Measurements from ENCODE around the gene ATPAF2.

ATPAF2 gene

GRCh38 chr17:18008496-18009268 lies 30.3 kb downstream of the ATPAF2 start:
- TF ChIP-seq TCF12 (IDR thresholded peaks at IDR 0.05; ENCODE audit: low read depth) (no peak), ZBTB7A (IDR thresholded peaks at IDR 0.05; ENCODE audit: low read depth) (no peak)

- TF ChIP-seq ZBTB7A (IDR thresholded peaks at IDR 0.05; ENCODE audit: low read depth) (no peak), TCF12 (IDR thresholded peaks at IDR 0.05; ENCODE audit: low read depth) (no peak), RAD21 (IDR thresholded peaks at IDR 0.05; ENCODE audit: low read depth) (no peak), EP300 (IDR thresholded peaks at IDR 0.05; ENCODE audit: borderline replicate concordance) (no peak), YY1 (IDR thresholded peaks at IDR 0.05; ENCODE audit: low read depth) (no peak), FOXM1 (IDR thresholded peaks at IDR 0.05; ENCODE audit: borderline replicate concordance, low read depth) (no peak), MAX (IDR thresholded peaks at IDR 0.05) (no peak), TAF1 (IDR thresholded peaks at IDR 0.05; ENCODE audit: low read depth) (no peak), REST (IDR thresholded peaks at IDR 0.05; ENCODE audit: low read depth) (no peak), CREB1 (IDR thresholded peaks at IDR 0.05; ENCODE audit: low read depth) (no peak), NFIC (IDR thresholded peaks at IDR 0.05) (no peak), EGR1 (IDR thresholded peaks at IDR 0.05) (no peak), CEBPB (IDR thresholded peaks at IDR 0.05) (no peak), USF1 (IDR thresholded peaks at IDR 0.05) (no peak), TEAD4 (IDR thresholded peaks at IDR 0.05) (no peak)
Observed at GRCh38 chr17:18006495-18007239, 32.3 kb downstream of the ATPAF2 start.

GRCh38 chr17:18005496-18005895 lies 33.5 kb downstream of the ATPAF2 start:
- TF ChIP-seq TEAD4 (IDR thresholded peaks at IDR 0.05) (no peak), YY1 (IDR thresholded peaks at IDR 0.05; ENCODE audit: low read depth) (no peak), TAF1 (IDR thresholded peaks at IDR 0.05; ENCODE audit: low read depth) (no peak), CREB1 (IDR thresholded peaks at IDR 0.05; ENCODE audit: low read depth) (no peak), MAX (IDR thresholded peaks at IDR 0.05) (no peak), RAD21 (IDR thresholded peaks at IDR 0.05; ENCODE audit: low read depth) (no peak)

GRCh38 chr17:18004884-18005305 lies 34.1 kb downstream of the ATPAF2 start:
- TF ChIP-seq REST (IDR thresholded peaks at IDR 0.05; ENCODE audit: low read depth) (no peak), FOXM1 (IDR thresholded peaks at IDR 0.05; ENCODE audit: borderline replicate concordance, low read depth) (no peak), TEAD4 (IDR thresholded peaks at IDR 0.05) (no peak), EP300 (IDR thresholded peaks at IDR 0.05; ENCODE audit: borderline replicate concordance) (no peak), NFIC (IDR thresholded peaks at IDR 0.05) (no peak), USF1 (IDR thresholded peaks at IDR 0.05) (no peak), CREB1 (IDR thresholded peaks at IDR 0.05; ENCODE audit: low read depth) (no peak), RAD21 (IDR thresholded peaks at IDR 0.05; ENCODE audit: low read depth) (no peak), EGR1 (IDR thresholded peaks at IDR 0.05) (no peak), YY1 (IDR thresholded peaks at IDR 0.05; ENCODE audit: low read depth) (no peak), MAX (IDR thresholded peaks at IDR 0.05) (no peak), TCF12 (IDR thresholded peaks at IDR 0.05; ENCODE audit: low read depth) (no peak), CEBPB (IDR thresholded peaks at IDR 0.05) (no peak), ZBTB7A (IDR thresholded peaks at IDR 0.05; ENCODE audit: low read depth) (no peak), TAF1 (IDR thresholded peaks at IDR 0.05; ENCODE audit: low read depth) (no peak)

- TF ChIP-seq YY1 (IDR thresholded peaks at IDR 0.05; ENCODE audit: low read depth) (no peak), MAX (IDR thresholded peaks at IDR 0.05) (no peak), TCF12 (IDR thresholded peaks at IDR 0.05; ENCODE audit: low read depth) (no peak), EP300 (IDR thresholded peaks at IDR 0.05; ENCODE audit: borderline replicate concordance) (no peak), EGR1 (IDR thresholded peaks at IDR 0.05) (no peak), TAF1 (IDR thresholded peaks at IDR 0.05; ENCODE audit: low read depth) (no peak), RAD21 (IDR thresholded peaks at IDR 0.05; ENCODE audit: low read depth) (no peak), FOXM1 (IDR thresholded peaks at IDR 0.05; ENCODE audit: borderline replicate concordance, low read depth) (no peak), REST (IDR thresholded peaks at IDR 0.05; ENCODE audit: low read depth) (no peak), USF1 (IDR thresholded peaks at IDR 0.05) (no peak), CEBPB (IDR thresholded peaks at IDR 0.05) (no peak), CREB1 (IDR thresholded peaks at IDR 0.05; ENCODE audit: low read depth) (no peak)
Observed at GRCh38 chr17:18004345-18004744, 34.6 kb downstream of the ATPAF2 start.
